WI38 (cell line): ENCODE results near the gene FLYWCH2.
"Not testable (repeated sequence)": the region's sequence is repeated elsewhere in the genome, so short reads cannot be mapped to it uniquely, and the experiment has no call there.

Experiments
- H3K4me3 ChIP-seq: 2 replicates; pipeline ENCODE4 v1.5.1; 2011; ENCODE audit warnings: low read depth, mild to moderate bottlenecking, control low read depth, low read length
- CTCF ChIP-seq: IDR thresholded peaks from 2 replicates; pipeline ENCODE4 v1.5.1; 2012; ENCODE audit warnings: low read depth, mild to moderate bottlenecking, control low read depth, low read length

The FLYWCH2 gene

GRCh38 chr16:2919511-2920255 lies 36.7 kb downstream of the FLYWCH2 start:
- no peak overlapping the region for H3K4me3 ChIP-seq
- TF ChIP-seq CTCF: peak; percentile 76

- H3K4me3 ChIP-seq: no peak overlapping the region
- TF ChIP-seq CTCF: no peak
Measured at GRCh38 chr16:2923481-2923880, 40.5 kb downstream of the FLYWCH2 start.

GRCh38 chr16:2924901-2925755 lies 42.1 kb downstream of the FLYWCH2 start:
- TF ChIP-seq CTCF: no peak
- no peak overlapping the region for H3K4me3 ChIP-seq

GRCh38 chr16:2925951-2926649 lies 43.1 kb downstream of the FLYWCH2 start:
- no peak for TF ChIP-seq CTCF
- H3K4me3 ChIP-seq: no peak overlapping the region

GRCh38 chr16:2926650-2926999 lies 43.6 kb downstream of the FLYWCH2 start:
- H3K4me3 ChIP-seq: no peak overlapping the region
- TF ChIP-seq CTCF: no peak

- TF ChIP-seq CTCF: peak; percentile 88
- H3K4me3 ChIP-seq: no peak overlapping the region
Measured at GRCh38 chr16:2927010-2927646, 44.1 kb downstream of the FLYWCH2 start.

- not testable (repeated sequence) for H3K4me3 ChIP-seq
Measured at GRCh38 chr16:2928151-2928550, 45.1 kb downstream of the FLYWCH2 start.
